H1 (cell line): ENCODE data around the gene DOC2A. TPM values are rescaled to one million over a fixed set of nuclear protein-coding genes. Genes with fewer than 3 reads are reported as not detected.

Source experiments
- CTCF ChIA-PET: fragments of 300-600 bp; sonication (Branson Sonifier 250); formaldehyde crosslinking; loops from one replicate; lab custom pipeline; 2021; ENCODE audit not compliant: partially characterized antibody; lab: Charles Lee
- POLR2A ChIA-PET: fragments of 300-600 bp; sonication (Branson Sonifier 250); formaldehyde crosslinking; loops from one replicate; lab custom pipeline; 2021; ENCODE audit warnings: inconsistent platforms; ENCODE audit not compliant: partially characterized antibody; lab: Charles Lee
- DNase-seq, 2 experiments: peaks; one replicate each; pipeline versions ENCODE4 v3.0.0 to v3.0.0-alpha.2; 2010 to 2022; ENCODE audit warnings: low spot score in 2 of 2, low read depth in 1 of 2, mixed read lengths in 1 of 2
- FAIRE-seq: peaks from 2 replicates; lab custom pipeline; 2011; peaks lifted over from hg19 to GRCh38; lab: Jason Lieb, UNC
- H2AFZ ChIP-seq: 2 replicates; pipeline ENCODE4 v1.8.1; 2012; ENCODE audit warnings: low read length, inconsistent platforms
- H2AK5ac ChIP-seq: 2 replicates; pipeline ENCODE4 v1.6.1; 2013; ENCODE audit warnings: low read depth, low read length
- H2BK120ac ChIP-seq: replicated peaks from 2 replicates; pipeline ENCODE3; 2013; ENCODE audit warnings: low read depth, low read length, inconsistent platforms
- H2BK12ac ChIP-seq: 2 replicates; pipeline ENCODE4 v1.6.1; 2013; ENCODE audit warnings: low read depth, low read length
- H2BK15ac ChIP-seq: 2 replicates; pipeline ENCODE4 v1.6.1; 2013; ENCODE audit warnings: low read length
- H2BK20ac ChIP-seq: 2 replicates; pipeline ENCODE4 v1.6.1; 2013; ENCODE audit warnings: low read length
- H2BK5ac ChIP-seq: 2 replicates; pipeline ENCODE4 v1.6.1; 2013; ENCODE audit warnings: low read depth, low read length
- H3K14ac ChIP-seq: 2 replicates; pipeline ENCODE4 v1.6.1; 2013; ENCODE audit warnings: inconsistent platforms; ENCODE audit not compliant: insufficient read length
- H3K18ac ChIP-seq: 2 replicates; pipeline ENCODE4 v1.6.1; 2013; ENCODE audit warnings: low read length; ENCODE audit errors: extremely low read depth
- H3K23ac ChIP-seq: 2 replicates; pipeline ENCODE4 v1.6.1; 2013; ENCODE audit warnings: inconsistent platforms; ENCODE audit not compliant: insufficient read length
- H3K23me2 ChIP-seq: 2 replicates; pipeline ENCODE4 v1.6.1; 2013; ENCODE audit warnings: low read depth, low read length
- H3K27ac ChIP-seq: 2 replicates; pipeline ENCODE4 v1.6.1; 2011; ENCODE audit warnings: low read depth, low read length, inconsistent platforms
- H3K27me3 ChIP-seq, 4 experiments: replicated peaks in 1 of 4; 1 replicate in 1 of 4; 2 replicates in 3 of 4; pipeline versions ENCODE4 v1.6.1 to v1.8.1; 2011 to 2013; ENCODE audit warnings: low read length in 3 of 4, mild to moderate bottlenecking in 3 of 4, inconsistent platforms in 2 of 4, mixed read lengths in 2 of 4, moderate library complexity in 1 of 4; ENCODE audit not compliant: control insufficient read depth in 3 of 4, insufficient read depth in 3 of 4; ENCODE audit errors: extremely low read depth in 1 of 4
- H3K36me3 ChIP-seq, 4 experiments: 2 replicates each; pipeline versions ENCODE4 v1.6.1 to v1.8.1; 2011 to 2013; ENCODE audit warnings: mild to moderate bottlenecking in 4 of 4, low read length in 3 of 4, moderate library complexity in 2 of 4, control low read depth in 1 of 4, inconsistent platforms in 1 of 4; ENCODE audit not compliant: insufficient read depth in 4 of 4, control insufficient read depth in 2 of 4
- H3K4ac ChIP-seq: replicated peaks from 2 replicates; pipeline ENCODE3; 2013; ENCODE audit warnings: low read length, low read depth, mixed read lengths, inconsistent platforms; ENCODE audit not compliant: insufficient read length
- H3K4me1 ChIP-seq, 4 experiments: replicated peaks in 1 of 4; 1 replicate in 1 of 4; 2 replicates in 3 of 4; pipeline versions ENCODE4 v1.6.1 to v1.8.1; 2011 to 2013; ENCODE audit warnings: low read length in 3 of 4, inconsistent platforms in 2 of 4, mixed read lengths in 1 of 4; ENCODE audit not compliant: insufficient read depth in 4 of 4, control insufficient read depth in 3 of 4
- H3K4me2 ChIP-seq, 2 experiments: 2 replicates each; pipeline versions ENCODE4 v1.6.1 to v1.8.1; 2011 to 2013; ENCODE audit warnings: low read depth in 2 of 2, low read length in 2 of 2, control low read depth in 1 of 2, inconsistent platforms in 1 of 2, mild to moderate bottlenecking in 1 of 2; ENCODE audit not compliant: insufficient read depth in 1 of 2
- H3K4me3 ChIP-seq, 4 experiments: fragments of 200-600, 300-600 bp in 1 of 4; sonication (generic), shearing (Covaris generic), sonication (Bioruptor Twin) in 1 of 4; 2 replicates each; pipeline versions ENCODE4 v1.5.1 to v1.8.1; 2011 to 2016; ENCODE audit warnings: low read length in 4 of 4, low read depth in 3 of 4, control low read depth in 2 of 4, inconsistent platforms in 2 of 4, mild to moderate bottlenecking in 2 of 4, mixed read lengths in 1 of 4, moderate library complexity in 1 of 4; ENCODE audit not compliant: insufficient read depth in 2 of 4; ENCODE audit errors: extremely low read depth in 1 of 4
- H3K56ac ChIP-seq: replicated peaks from 2 replicates; pipeline ENCODE3; 2013; ENCODE audit warnings: low read depth, mild to moderate bottlenecking, mixed read lengths, low read length, inconsistent platforms; ENCODE audit not compliant: insufficient read length
- H3K79me1 ChIP-seq: 2 replicates; pipeline ENCODE4 v1.6.1; 2013; ENCODE audit warnings: low read depth, low read length, control low read depth
- H3K79me2 ChIP-seq, 2 experiments: 2 replicates each; pipeline versions ENCODE4 v1.6.1 to v1.8.1; 2012 to 2013; ENCODE audit warnings: low read length in 2 of 2, mild to moderate bottlenecking in 2 of 2, inconsistent platforms in 1 of 2; ENCODE audit not compliant: insufficient read depth in 2 of 2, control insufficient read depth in 1 of 2
- H3K9ac ChIP-seq, 4 experiments: replicated peaks in 1 of 4; 1 replicate in 1 of 4; 2 replicates in 3 of 4; pipeline versions ENCODE4 v1.6.1 to v1.8.1; 2011 to 2013; ENCODE audit warnings: low read depth in 3 of 4, low read length in 3 of 4, control low read depth in 2 of 4, mild to moderate bottlenecking in 2 of 4, moderate library complexity in 2 of 4, inconsistent platforms in 1 of 4; ENCODE audit errors: extremely low read depth in 1 of 4
- H3K9me3 ChIP-seq, 2 experiments: 2 replicates each; pipeline versions ENCODE4 v1.6.1 to v1.8.1; 2012 to 2013; ENCODE audit warnings: mild to moderate bottlenecking in 2 of 2, moderate library complexity in 2 of 2, control low read depth in 1 of 2, inconsistent platforms in 1 of 2, low read depth in 1 of 2, low read length in 1 of 2, mixed read lengths in 1 of 2; ENCODE audit not compliant: insufficient read depth in 2 of 2
- H4K20me1 ChIP-seq, 2 experiments: replicated peaks in 1 of 2; 2 replicates each; pipeline versions ENCODE3 to v1.8.1; 2011 to 2013; ENCODE audit warnings: inconsistent platforms in 2 of 2, low read length in 2 of 2, mild to moderate bottlenecking in 1 of 2; ENCODE audit not compliant: insufficient read depth in 2 of 2, control insufficient read depth in 1 of 2
- H4K5ac ChIP-seq: 2 replicates; pipeline ENCODE4 v1.6.1; 2013; ENCODE audit warnings: low read length, low read depth, mixed read lengths, inconsistent platforms; ENCODE audit not compliant: insufficient read length
- H4K8ac ChIP-seq: 2 replicates; pipeline ENCODE4 v1.8.0; 2013; ENCODE audit warnings: mild to moderate bottlenecking, moderate library complexity, low read length, inconsistent platforms; ENCODE audit not compliant: insufficient read depth; ENCODE audit errors: extremely low read depth
- H4K91ac ChIP-seq: replicated peaks from 2 replicates; pipeline ENCODE3; 2013; ENCODE audit warnings: low read length, mixed read lengths, inconsistent platforms; ENCODE audit not compliant: insufficient read length
- BACH1 ChIP-seq: IDR thresholded peaks from 2 replicates; pipeline ENCODE4 v1.6.1; 2012; ENCODE audit warnings: low read length, improper control_type of control experiment
- EZH2 ChIP-seq: fragments of 200-600 bp; sonication (generic); IDR thresholded peaks from 2 replicates; pipeline ENCODE4 v1.7.1; 2012; ENCODE audit warnings: low read depth, mild to moderate bottlenecking, moderate library complexity, low read length, inconsistent platforms; ENCODE audit not compliant: severe bottlenecking
- GABPA ChIP-seq: IDR thresholded peaks from 2 replicates; pipeline ENCODE4 v1.6.1; 2011; ENCODE audit warnings: mild to moderate bottlenecking, low read length, moderate library complexity, borderline replicate concordance; ENCODE audit not compliant: insufficient read depth
- HDAC6 ChIP-seq: IDR thresholded peaks from one replicate; pipeline ENCODE4 v1.7.1; 2012; ENCODE audit warnings: low read depth, mild to moderate bottlenecking, inconsistent platforms, low read length, moderate library complexity
- MAFK ChIP-seq: IDR thresholded peaks from 2 replicates; pipeline ENCODE4 v1.6.1; 2012; ENCODE audit warnings: low read depth, mild to moderate bottlenecking, improper control_type of control experiment, low read length
- POU5F1 ChIP-seq: IDR thresholded peaks from 2 replicates; pipeline ENCODE4 v1.6.1; 2011; ENCODE audit warnings: low read depth, mild to moderate bottlenecking, low read length, moderate library complexity
- RBBP5 ChIP-seq: IDR thresholded peaks from 2 replicates; pipeline ENCODE4 v1.7.1; 2012; ENCODE audit warnings: low read depth, mild to moderate bottlenecking, inconsistent platforms, low read length, moderate library complexity, borderline replicate concordance
- SAP30 ChIP-seq: fragments of 300-600 bp; sonication (generic); IDR thresholded peaks from 2 replicates; pipeline ENCODE4 v1.7.1; 2012; ENCODE audit warnings: low read length, moderate library complexity, mild to moderate bottlenecking, inconsistent platforms; ENCODE audit not compliant: insufficient read depth, insufficient replicate concordance
- SIRT6 ChIP-seq: IDR thresholded peaks from one replicate; pipeline ENCODE4 v1.7.1; 2012; ENCODE audit warnings: low read length, inconsistent platforms
- SRF ChIP-seq: IDR thresholded peaks from 2 replicates; pipeline ENCODE4 v1.6.1; 2011; ENCODE audit warnings: mild to moderate bottlenecking, low read depth, low read length, moderate library complexity
- SUZ12 ChIP-seq: fragments of 200-600 bp; sonication (generic); IDR thresholded peaks from 2 replicates; pipeline ENCODE4 v1.6.1; 2012; ENCODE audit warnings: mild to moderate bottlenecking, inconsistent platforms, low read length, moderate library complexity, mixed read lengths
- TCF12 ChIP-seq: IDR thresholded peaks from 2 replicates; pipeline ENCODE4 v1.6.1; 2011; ENCODE audit warnings: low read depth, mild to moderate bottlenecking, low read length
- WGBS, 2 experiments: shearing (Covaris generic) in 1 of 2; methylation state at CpG; one replicate each; pipeline versions ENCODE4 v1.1.6 to v1.1.7; 2013 to 2015; ENCODE audit warnings: low lambda C conversion rate in 2 of 2, mixed read lengths in 2 of 2, inconsistent platforms in 1 of 2, low coverage in 1 of 2, missing lambda C conversion rate in 1 of 2; ENCODE audit not compliant: insufficient replicate concordance in 2 of 2, insufficient coverage in 1 of 2, insufficient read length in 1 of 2; ENCODE audit errors: extremely low coverage in 1 of 2, missing lambda C conversion rate in 1 of 2; 5-methylcytosine and 5-hydroxymethylcytosine counted together
- polyA plus RNA-seq, 7 experiments: library from polyadenylated mRNA; depleted of rRNA in 3 of 7; stranded (reverse) in 5 of 7; unstranded in 2 of 7; fragments of >200 nt in 5 of 7; fragments of 200-250 nt in 2 of 7; gene quantifications; 1 replicate in 5 of 7; 2 replicates in 1 of 7; 4 replicates in 1 of 7; pipeline versions ENCODE4 v1.2.1 to v1.2.3, GENCODE V29; 2011 to 2013; ENCODE audit warnings: missing spikeins in 2 of 7, mixed read lengths in 2 of 7
- total RNA-seq: library from RNA; stranded (reverse); fragmentation: NEBNext Ultra II Directional; extraction: Animal tissue kit (Norgen Biotek cat#: 25700); gene quantifications from 2 replicates; pipeline ENCODE4 v1.2.1, GENCODE V29; 2021

Gene DOC2A
- total and polyA plus RNA-seq, 2 of the 8 experiments (the other 6 are each of a cell fraction or from before 2014, with no cell fraction given): 13.9 to 20.7 TPM

DNA sequence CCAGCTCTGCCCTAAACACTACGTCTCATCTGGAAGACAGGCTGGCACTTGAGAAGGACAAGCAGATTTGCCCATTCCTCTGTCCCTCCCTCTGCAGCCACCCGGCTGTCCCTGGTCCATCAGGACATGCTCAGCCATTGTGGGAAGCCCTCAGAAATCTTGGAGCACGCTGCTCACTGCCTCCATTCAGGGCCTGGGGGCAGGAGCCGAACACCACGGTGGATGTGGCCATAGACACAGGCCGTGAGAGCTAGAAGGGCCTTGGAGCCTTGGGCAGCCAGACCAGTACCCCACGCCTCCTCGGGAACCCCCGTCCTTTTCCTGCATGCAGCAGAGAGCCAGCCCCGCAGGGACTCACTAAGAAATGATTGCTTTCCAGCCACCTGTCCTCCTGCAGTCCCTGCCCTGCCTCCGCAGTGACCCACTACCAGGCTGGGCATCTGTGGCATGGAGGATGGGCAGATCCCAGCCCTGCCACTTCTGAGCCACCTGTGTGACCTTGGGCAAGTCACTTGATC is 3.4 kb downstream of the DOC2A start:
- Histone ChIP-seq H3K9me3 (no peaks in the 10 kb centered on the region), H4K8ac (no peak overlapping the region), H4K91ac (no peak overlapping the region), H3K79me2 (no peaks in the 10 kb centered on the region), H2BK12ac (no peak overlapping the region), H4K5ac (no peak overlapping the region), H2BK15ac (no peak overlapping the region), H3K4me1 (peaks cover 0 to 25% (median 14%) of the 10 kb centered on the region in 4 experiments; a peak in 6 of 7 replicates), H3K9ac (no peak overlapping the region), H3K23me2 (peaks cover 16% of the 10 kb centered on the region), H3K79me1 (no peaks in the 10 kb centered on the region), H2AFZ (no peak overlapping the region), H2AK5ac (no peak overlapping the region), H3K27ac (no peak overlapping the region), H2BK120ac (no peak overlapping the region), H3K23ac (no peak overlapping the region), H3K14ac (no peak overlapping the region), H3K56ac (no peak overlapping the region), H3K4me2 (no peak overlapping the region), H3K36me3 (peaks cover 0 to 7% (median 5%) of the 10 kb centered on the region in 4 experiments; a peak in 5 of 8 replicates), H2BK20ac (no peak overlapping the region), H2BK5ac (no peak overlapping the region), H3K4ac (no peak overlapping the region), H3K4me3 (no peak overlapping the region), H3K27me3 (peaks cover 0 to 23% (median 13%) of the 10 kb centered on the region in 4 experiments; a peak in 5 of 7 replicates), H3K18ac (no peak overlapping the region), H4K20me1 (peaks cover 3 to 7% of the 10 kb centered on the region in 2 experiments)
- DNase-seq (no peak), FAIRE-seq (no peak)
- WGBS, 2 experiments: 89% methylated on average over 11 of the region's 11 CpGs; no CpG with 5 or more reads in 1 of the 2 experiments
- ChIA-PET CTCF (interaction anchor here (1.9 to 3.2 kb wide), 4 partner anchors 7 to 159 kb away, joined by 5 to 10 read pairs (median 9); partner anchors contain the start of gene INO80E), POLR2A (interaction anchor here (1.6 to 4.9 kb wide), 5 partner anchors 11 to 199 kb away, joined by 4 to 34 read pairs (median 5); partner anchors contain the start of genes HIRIP3, INO80E and TLCD3B)
- TF ChIP-seq SUZ12 (no peak), GABPA (no peak), EZH2 (no peak), SRF (no peak), RBBP5 (no peak), SIRT6 (no peak), MAFK (no peak), POU5F1 (no peak), HDAC6 (no peak), BACH1 (no peak), TCF12 (no peak), SAP30 (no peak)
